GM20000 (cell line): ENCODE results near the gene NR1I2.

Experiments
- DNase-seq: peaks from one replicate; pipeline ENCODE4 v3.0.0; 2012; ENCODE audit warnings: low spot score
- TF ChIP-seq, protein P1 (sequence below): IDR thresholded peaks from 2 replicates; pipeline ENCODE4 v1.5.1; 2012; ENCODE audit warnings: mild to moderate bottlenecking, control low read depth; ENCODE audit errors: extremely low read depth, missing control alignments

Gene NR1I2

DNA sequence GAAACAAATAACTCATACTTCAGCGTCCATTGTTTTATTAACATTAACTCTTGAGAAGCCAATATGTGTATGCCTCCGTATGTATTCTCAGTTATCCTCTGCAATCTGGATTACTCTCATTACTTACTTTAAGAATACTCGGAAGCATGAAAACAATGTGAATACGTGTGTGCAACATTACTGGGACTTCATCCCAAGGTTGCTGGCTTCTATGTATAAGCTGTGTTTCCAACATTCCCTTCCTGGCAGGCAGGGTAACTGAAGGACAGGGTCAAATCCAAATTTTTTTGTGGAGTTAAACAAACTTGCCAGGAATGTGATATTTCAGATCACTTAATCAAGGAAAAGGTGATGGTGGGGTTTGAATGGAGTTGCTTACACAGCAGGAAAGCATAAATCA lies 34.5 kb upstream of the NR1I2 start:
- no peak for DNase-seq
- TF ChIP-seq, protein P1, sequence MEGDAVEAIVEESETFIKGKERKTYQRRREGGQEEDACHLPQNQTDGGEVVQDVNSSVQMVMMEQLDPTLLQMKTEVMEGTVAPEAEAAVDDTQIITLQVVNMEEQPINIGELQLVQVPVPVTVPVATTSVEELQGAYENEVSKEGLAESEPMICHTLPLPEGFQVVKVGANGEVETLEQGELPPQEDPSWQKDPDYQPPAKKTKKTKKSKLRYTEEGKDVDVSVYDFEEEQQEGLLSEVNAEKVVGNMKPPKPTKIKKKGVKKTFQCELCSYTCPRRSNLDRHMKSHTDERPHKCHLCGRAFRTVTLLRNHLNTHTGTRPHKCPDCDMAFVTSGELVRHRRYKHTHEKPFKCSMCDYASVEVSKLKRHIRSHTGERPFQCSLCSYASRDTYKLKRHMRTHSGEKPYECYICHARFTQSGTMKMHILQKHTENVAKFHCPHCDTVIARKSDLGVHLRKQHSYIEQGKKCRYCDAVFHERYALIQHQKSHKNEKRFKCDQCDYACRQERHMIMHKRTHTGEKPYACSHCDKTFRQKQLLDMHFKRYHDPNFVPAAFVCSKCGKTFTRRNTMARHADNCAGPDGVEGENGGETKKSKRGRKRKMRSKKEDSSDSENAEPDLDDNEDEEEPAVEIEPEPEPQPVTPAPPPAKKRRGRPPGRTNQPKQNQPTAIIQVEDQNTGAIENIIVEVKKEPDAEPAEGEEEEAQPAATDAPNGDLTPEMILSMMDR = no peak

DNA sequence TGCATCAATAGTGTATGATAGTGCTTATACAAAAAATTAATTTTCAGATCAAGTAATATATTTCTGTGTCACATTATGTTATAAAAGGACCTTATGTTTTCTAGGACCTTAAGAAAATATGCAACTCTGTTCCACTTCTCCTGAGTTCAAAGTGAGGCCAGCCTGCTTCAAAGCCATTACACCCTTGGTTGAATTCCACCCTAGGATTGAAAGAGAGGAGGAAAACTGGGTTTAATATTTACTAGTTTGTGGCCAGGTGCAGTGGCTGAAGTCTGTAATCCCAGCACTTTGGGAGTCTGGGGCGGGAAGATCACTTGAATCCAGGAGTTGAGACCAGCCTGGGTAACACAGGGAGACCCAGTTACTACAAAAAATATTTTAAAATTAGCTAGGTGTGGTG lies 32.9 kb upstream of the NR1I2 start:
- no peak for DNase-seq
- TF ChIP-seq, protein P1 = no peak

DNA sequence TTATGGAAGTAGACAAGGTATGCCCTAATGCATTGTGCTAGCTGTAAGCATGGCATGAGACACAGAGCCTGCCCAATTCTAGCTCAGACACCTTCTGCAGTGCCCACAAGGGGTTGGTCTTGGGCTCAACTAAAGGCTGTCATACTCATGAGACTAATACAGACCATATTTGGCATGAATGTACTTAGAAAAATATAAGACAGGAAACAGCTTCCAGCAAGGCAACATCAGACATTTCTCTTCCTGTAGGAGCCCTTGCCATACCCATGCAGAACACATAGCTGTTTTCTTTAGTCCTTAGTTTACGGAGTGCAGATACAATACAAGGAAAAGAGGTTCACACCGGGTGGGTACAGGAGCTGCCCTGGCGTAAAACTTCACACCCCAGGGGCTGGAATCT lies 30.5 kb upstream of the NR1I2 start:
- DNase-seq = no peak
- TF ChIP-seq, protein P1 = no peak

DNA sequence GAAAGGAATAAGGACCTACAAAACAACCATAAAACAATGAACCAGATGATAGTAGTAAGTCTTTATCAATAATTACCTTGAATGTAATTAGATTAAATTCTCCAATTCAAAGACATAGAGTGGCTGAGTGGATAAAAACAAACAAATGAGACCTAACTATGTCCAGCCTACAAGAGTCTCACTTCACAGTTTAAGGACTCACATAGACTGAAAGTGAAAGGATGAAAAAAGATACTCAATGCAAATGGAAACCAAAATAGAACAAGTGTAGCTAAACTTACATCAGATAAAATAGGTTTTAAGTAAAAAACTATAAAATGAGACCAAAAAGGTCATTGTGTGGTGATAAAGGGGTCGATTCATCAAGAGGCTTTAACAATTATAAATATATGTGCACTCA lies 21.9 kb upstream of the NR1I2 start:
- TF ChIP-seq, protein P1 = no peak
- DNase-seq = no peak

DNA sequence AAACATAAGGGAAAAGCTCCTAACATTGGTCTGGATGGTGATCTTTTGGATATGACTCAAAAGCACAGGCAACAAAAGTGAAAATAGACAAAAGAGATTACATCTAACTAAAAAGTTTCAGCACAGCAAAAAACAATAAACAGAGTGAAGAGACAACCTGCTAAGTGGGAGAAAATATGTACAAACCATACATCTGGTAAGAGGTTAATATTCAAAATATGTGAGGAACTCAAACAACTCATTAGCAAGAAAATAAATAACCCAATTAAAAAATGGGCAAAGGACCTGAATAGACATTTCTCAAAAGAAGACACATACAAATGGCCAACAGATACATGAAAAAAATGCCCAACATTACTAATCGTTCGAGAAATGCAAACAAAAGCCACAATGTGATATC lies 19.0 kb upstream of the NR1I2 start:
- TF ChIP-seq, protein P1 = no peak

DNA sequence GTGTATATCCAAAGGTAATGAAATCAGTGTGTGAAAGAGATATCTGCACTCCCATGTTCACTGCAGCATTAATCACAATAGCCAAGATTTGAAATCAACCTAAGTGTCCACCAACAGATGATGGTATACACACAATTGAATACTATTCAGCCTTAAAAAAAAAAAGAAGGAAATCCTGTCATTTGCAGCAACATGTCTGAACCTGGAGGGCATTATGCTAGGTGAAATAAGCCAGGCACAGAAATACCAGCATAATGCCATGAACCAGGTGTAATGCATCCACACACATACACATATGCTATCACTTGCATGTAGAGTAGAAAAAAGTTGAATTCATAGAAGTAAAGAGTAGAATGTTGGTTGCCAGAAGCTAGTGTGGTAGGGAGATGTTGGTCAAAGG lies 18.4 kb upstream of the NR1I2 start:
- no peak for DNase-seq
- TF ChIP-seq, protein P1 = no peak

More for the DNA sequence above, 19.0 kb upstream of the NR1I2 start:
- DNase-seq = no peak

DNA sequence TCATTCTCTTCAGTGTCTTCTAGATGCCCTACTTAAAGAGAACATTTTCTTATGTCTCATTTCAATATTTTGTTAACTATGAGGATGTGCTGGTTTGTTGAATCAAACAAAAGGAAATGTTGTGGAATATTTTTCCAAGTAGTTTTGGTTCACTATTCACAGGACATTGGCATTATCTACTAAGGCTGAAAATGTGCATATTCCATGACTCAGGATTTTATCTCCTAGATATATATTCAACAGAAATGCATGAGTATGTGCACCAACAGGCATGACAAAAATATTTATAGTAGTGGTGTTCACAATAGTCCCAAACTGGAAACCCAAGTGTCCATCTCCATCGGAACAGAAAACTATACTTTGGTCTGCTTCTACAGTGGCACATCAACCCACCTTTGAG lies 16.7 kb upstream of the NR1I2 start:
- DNase-seq = no peak
- TF ChIP-seq, protein P1 = no peak
